Activated CD8-positive, alpha-beta T cell treated with anti-CD3 and anti-CD28 coated beads, Interleukin-2, amount 10 ng/mL, durations not matched to agents 7 days and 5 days (primary cell): ENCODE results near the gene CD163. TPM values are rescaled to one million over a fixed set of nuclear protein-coding genes. Genes with fewer than 3 reads are reported as not detected.

Experiments used
- ATAC-seq: fragments of 150-1000 bp; cut with Tn5 transposase; one replicate; pipeline ENCODE4 v1.10.0; 2021; ENCODE audit warnings: moderate library complexity
- CTCF ChIA-PET: fragments of 350-600 bp; sonication (Branson Sonifier 250); formaldehyde crosslinking; loops from one replicate; lab custom pipeline; 2021; ENCODE audit warnings: antibody characterized with exemption; lab: Charles Lee
- POLR2A ChIA-PET: fragments of 350-600 bp; sonication (Branson Sonifier 250); formaldehyde crosslinking; loops from one replicate; lab custom pipeline; 2021; ENCODE audit warnings: antibody characterized with exemption; lab: Charles Lee
- DNase-seq: peaks from one replicate; pipeline ENCODE4 v3.0.0-alpha.2; 2020
- H3K27ac Mint-ChIP-seq: one replicate; pipeline ENCODE4 v1.8.0; 2021; ENCODE audit warnings: mild to moderate bottlenecking, mixed read lengths
- H3K27me3 Mint-ChIP-seq: one replicate; pipeline ENCODE4 v1.8.0; 2021; ENCODE audit warnings: low read depth, mixed read lengths
- H3K36me3 Mint-ChIP-seq: one replicate; pipeline ENCODE4 v1.8.0; 2021; ENCODE audit warnings: low read depth, mixed read lengths
- H3K4me1 Mint-ChIP-seq: one replicate; pipeline ENCODE4 v1.8.0; 2021; ENCODE audit warnings: low read depth, mixed read lengths
- H3K4me3 Mint-ChIP-seq: one replicate; pipeline ENCODE4 v1.8.0; 2021; ENCODE audit warnings: mild to moderate bottlenecking, mixed read lengths
- H3K9me3 Mint-ChIP-seq: one replicate; pipeline ENCODE4 v1.8.0; 2022; ENCODE audit warnings: mixed read lengths; ENCODE audit not compliant: insufficient read depth
- total RNA-seq, 2 experiments: library from RNA; stranded (reverse); gene quantifications; one replicate each; pipeline ENCODE4 v1.2.3, GENCODE V29; 2021

Gene CD163
- total RNA-seq, 2 experiments from 2014 or later: not detected

- POLR2A ChIA-PET: no interaction called here
- CTCF ChIA-PET: no interaction called here
Observed at GRCh38 chr12:7495136-7495535, 8.4 kb downstream of the CD163 start.

GRCh38 chr12:7493006-7493405 is 10.6 kb downstream of the CD163 start:
- no peaks in the 10 kb centered on the region for H3K9me3 Mint-ChIP-seq
- ChIA-PET POLR2A (no interaction called here), CTCF (no interaction called here)
- no peak overlapping the region for H3K27ac Mint-ChIP-seq
- H3K4me1 Mint-ChIP-seq: no peaks in the 10 kb centered on the region
- ATAC-seq: no peak
- H3K27me3 Mint-ChIP-seq: peaks cover 22% of the 10 kb centered on the region
- no peak overlapping the region for H3K4me3 Mint-ChIP-seq
- H3K36me3 Mint-ChIP-seq: no peaks in the 10 kb centered on the region
- DNase-seq: no peak

More at GRCh38 chr12:7495136-7495535, 8.4 kb downstream of the CD163 start:
- ATAC-seq: no peak
- H3K36me3 Mint-ChIP-seq: no peaks in the 10 kb centered on the region
- H3K27me3 Mint-ChIP-seq: peaks cover 29% of the 10 kb centered on the region
- no peak overlapping the region for H3K4me3 Mint-ChIP-seq
- H3K4me1 Mint-ChIP-seq: no peaks in the 10 kb centered on the region
- no peaks in the 10 kb centered on the region for H3K9me3 Mint-ChIP-seq
- no peak overlapping the region for H3K27ac Mint-ChIP-seq
- DNase-seq: no peak

- DNase-seq (no peak), ATAC-seq (no peak)
- no peaks in the 10 kb centered on the region for H3K36me3 Mint-ChIP-seq
- no peaks in the 10 kb centered on the region for H3K4me1 Mint-ChIP-seq
- ChIA-PET POLR2A (no interaction called here), CTCF (no interaction called here)
- no peak overlapping the region for H3K27ac Mint-ChIP-seq
- no peaks in the 10 kb centered on the region for H3K9me3 Mint-ChIP-seq
- H3K4me3 Mint-ChIP-seq: no peak overlapping the region
- peaks cover 6% of the 10 kb centered on the region for H3K27me3 Mint-ChIP-seq
Observed at GRCh38 chr12:7486512-7486911, 17.1 kb downstream of the CD163 start.

DNA sequence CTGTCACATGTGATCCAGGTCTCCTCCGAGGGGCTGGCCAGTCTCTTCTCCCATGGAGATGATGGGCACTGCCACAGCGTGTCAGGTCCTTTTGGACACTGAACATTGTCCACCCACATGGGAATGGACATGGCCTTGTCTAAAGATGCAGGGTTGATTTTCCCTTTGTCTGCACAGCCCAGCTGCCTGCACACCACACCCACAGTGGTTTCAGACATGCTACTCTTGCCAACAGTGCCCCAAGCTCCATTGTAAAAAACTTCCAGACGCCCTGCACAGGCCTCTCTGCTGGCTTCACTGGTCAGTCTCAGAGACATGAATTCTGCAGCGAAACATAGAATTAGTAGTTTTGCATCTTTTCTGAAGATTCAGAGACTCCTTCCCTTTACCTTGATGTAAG is 18.5 kb downstream of the CD163 start:
- H3K4me1 Mint-ChIP-seq: no peaks in the 10 kb centered on the region
- no peaks in the 10 kb centered on the region for H3K9me3 Mint-ChIP-seq
- no peak overlapping the region for H3K27ac Mint-ChIP-seq
- H3K36me3 Mint-ChIP-seq: no peaks in the 10 kb centered on the region
- no peak overlapping the region for H3K4me3 Mint-ChIP-seq
- ATAC-seq (no peak), DNase-seq (no peak)
- H3K27me3 Mint-ChIP-seq: peaks cover 3% of the 10 kb centered on the region
- ChIA-PET POLR2A (no interaction called here), CTCF (no interaction called here)

DNA sequence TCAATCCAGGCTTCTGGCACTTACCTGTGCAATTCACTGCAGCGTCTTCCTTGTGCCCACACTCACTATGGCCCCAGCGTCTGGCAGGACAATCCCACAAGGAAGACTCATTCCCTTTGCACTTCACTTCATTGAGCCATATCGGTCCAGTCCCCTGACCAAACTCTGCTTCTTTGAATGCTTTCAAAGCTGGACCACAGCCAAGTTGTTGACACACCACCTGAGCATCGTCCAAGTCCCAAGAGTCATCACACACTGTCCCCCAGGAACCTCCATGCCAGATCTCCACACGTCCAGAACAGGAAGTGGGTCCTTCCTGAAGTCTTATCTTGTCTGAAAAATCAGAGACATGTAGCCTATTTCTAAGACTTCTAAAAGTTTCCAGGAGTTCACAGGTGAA is 20.2 kb downstream of the CD163 start:
- ChIA-PET CTCF (no interaction called here), POLR2A (no interaction called here)
- ATAC-seq: no peak
- no peak for DNase-seq
- H3K27me3 Mint-ChIP-seq: peaks cover 3% of the 10 kb centered on the region
- no peak overlapping the region for H3K4me3 Mint-ChIP-seq
- H3K4me1 Mint-ChIP-seq: no peaks in the 10 kb centered on the region
- no peak overlapping the region for H3K27ac Mint-ChIP-seq
- H3K9me3 Mint-ChIP-seq: no peaks in the 10 kb centered on the region
- no peaks in the 10 kb centered on the region for H3K36me3 Mint-ChIP-seq

DNA sequence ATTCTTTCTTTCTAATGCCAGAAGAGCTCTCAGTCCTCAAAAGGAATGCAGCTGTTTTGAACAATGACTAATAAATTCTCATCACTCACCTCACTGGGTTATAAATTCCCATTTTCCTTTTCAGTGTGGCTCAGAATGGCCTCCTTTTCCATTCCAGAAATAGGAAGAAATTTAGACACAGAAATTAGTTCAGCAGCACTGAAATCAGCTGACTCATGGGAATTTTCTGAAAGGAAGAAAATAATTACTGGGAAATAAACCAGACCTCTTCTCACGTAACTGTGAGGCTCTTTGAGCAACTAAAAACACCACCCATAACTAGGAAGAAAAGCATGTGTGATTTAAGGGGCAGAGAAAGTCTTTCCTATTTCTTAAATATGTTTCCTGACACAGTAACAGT is 23.8 kb downstream of the CD163 start:
- ATAC-seq: no peak
- no peak overlapping the region for H3K27ac Mint-ChIP-seq

GRCh38 chr12:7472060-7472459 is 31.5 kb downstream of the CD163 start:
- no peak for DNase-seq
- POLR2A ChIA-PET: no interaction called here
- H3K27me3 Mint-ChIP-seq: peaks cover 8% of the 10 kb centered on the region

More for the DNA sequence above, 23.8 kb downstream of the CD163 start:
- Mint-ChIP-seq H3K4me1 (no peaks in the 10 kb centered on the region), H3K9me3 (no peaks in the 10 kb centered on the region), H3K36me3 (no peaks in the 10 kb centered on the region), H3K27me3 (peaks cover 5% of the 10 kb centered on the region), H3K4me3 (no peak overlapping the region)
- CTCF ChIA-PET: no interaction called here
- DNase-seq: no peak
- POLR2A ChIA-PET: no interaction called here

DNA sequence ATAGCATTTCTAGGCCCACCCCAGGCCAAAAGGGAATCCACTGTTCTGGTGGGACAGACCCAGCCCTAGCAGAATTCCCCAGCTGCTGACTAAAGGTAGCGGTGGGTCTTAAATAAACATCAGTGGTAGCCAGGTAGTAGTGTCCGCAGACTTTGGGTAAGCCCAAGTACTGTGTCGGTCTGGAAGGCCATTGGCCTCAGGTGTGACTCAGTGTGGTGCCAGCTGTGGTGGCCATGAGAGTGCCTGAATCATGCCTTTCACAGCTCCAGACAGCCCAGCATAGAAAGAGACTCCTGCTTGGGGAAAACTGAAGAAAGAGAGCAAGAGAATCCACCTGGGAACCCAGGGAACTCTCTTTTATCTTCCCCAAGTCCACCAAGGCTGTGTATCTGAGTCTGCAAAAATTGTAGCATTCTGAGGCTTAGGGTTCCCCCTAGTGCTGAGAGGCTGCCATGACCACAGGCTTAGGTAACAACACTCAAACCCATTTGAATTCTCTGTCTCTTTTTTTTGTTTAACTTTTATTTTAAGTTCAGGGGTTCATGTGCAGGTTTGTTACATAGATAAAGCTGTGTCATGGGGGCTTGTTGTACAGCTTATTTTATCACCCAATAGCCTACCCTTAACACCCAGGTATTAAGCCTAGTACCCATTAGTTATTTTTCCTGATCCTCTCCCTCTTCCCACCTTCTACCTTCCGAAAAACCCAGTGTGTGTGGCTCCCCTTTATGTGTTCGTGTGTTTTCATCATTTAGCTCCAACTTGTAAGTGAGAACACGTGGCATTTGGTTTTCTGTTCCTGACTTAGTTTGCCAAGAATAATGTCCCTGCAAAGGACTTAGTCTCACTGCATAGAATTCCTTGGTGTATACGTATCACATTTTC is 43.0 kb downstream of the CD163 start:
- CTCF ChIA-PET: interaction anchor here (1.0 to 2.9 kb wide), 5 partner anchors 33 to 239 kb away, joined by 3 to 14 read pairs (median 3); no protein-coding TSS in a partner anchor
- POLR2A ChIA-PET: no interaction called here
- Mint-ChIP-seq H3K27ac (no peak overlapping the region), H3K36me3 (no peaks in the 10 kb centered on the region), H3K9me3 (no peaks in the 10 kb centered on the region), H3K27me3 (peaks cover 10% of the 10 kb centered on the region), H3K4me1 (no peaks in the 10 kb centered on the region), H3K4me3 (no peak overlapping the region)
- peak; percentile 60 for ATAC-seq
- peak; percentile 54 for DNase-seq

More at GRCh38 chr12:7472060-7472459, 31.5 kb downstream of the CD163 start:
- Mint-ChIP-seq H3K36me3 (no peaks in the 10 kb centered on the region), H3K4me3 (no peak overlapping the region), H3K27ac (no peak overlapping the region), H3K9me3 (no peaks in the 10 kb centered on the region), H3K4me1 (no peaks in the 10 kb centered on the region)
- CTCF ChIA-PET: no interaction called here
- no peak for ATAC-seq

DNA sequence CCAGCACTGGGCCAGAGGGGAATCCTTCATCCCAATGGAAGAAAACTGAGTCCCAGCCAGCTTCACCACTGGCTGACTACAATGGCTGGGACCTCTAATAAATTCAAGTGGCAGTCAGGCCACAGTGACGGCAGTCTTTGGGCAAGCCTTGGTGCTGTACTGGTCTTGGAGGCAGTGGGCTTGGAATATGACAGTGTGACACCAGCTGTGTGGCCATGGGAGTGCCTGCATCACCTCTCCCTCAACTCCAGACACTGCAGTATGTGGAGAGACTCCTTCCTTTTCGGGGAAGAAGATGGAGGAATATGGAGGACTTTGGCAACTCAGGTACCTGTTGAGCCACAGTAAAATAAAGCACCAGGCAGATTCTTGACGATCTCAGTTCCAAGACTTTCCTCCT is 43.6 kb downstream of the CD163 start:
- no peak overlapping the region for H3K4me3 Mint-ChIP-seq
- ChIA-PET POLR2A (no interaction called here), CTCF (interaction anchor here (1.0 to 2.9 kb wide), 4 partner anchors 32 to 239 kb away, joined by 3 to 14 read pairs (median 4); no protein-coding TSS in a partner anchor)
- H3K4me1 Mint-ChIP-seq: no peaks in the 10 kb centered on the region
- ATAC-seq: no peak
- H3K27ac Mint-ChIP-seq: no peak overlapping the region
- peaks cover 9% of the 10 kb centered on the region for H3K27me3 Mint-ChIP-seq
- DNase-seq: no peak
- no peaks in the 10 kb centered on the region for H3K9me3 Mint-ChIP-seq
- no peaks in the 10 kb centered on the region for H3K36me3 Mint-ChIP-seq

- Mint-ChIP-seq H3K9me3 (no peaks in the 10 kb centered on the region), H3K36me3 (no peaks in the 10 kb centered on the region), H3K27ac (no peak overlapping the region), H3K4me1 (no peaks in the 10 kb centered on the region), H3K4me3 (no peak overlapping the region), H3K27me3 (peaks cover 4% of the 10 kb centered on the region)
- DNase-seq (no peak), ATAC-seq (no peak)
- ChIA-PET POLR2A (no interaction called here), CTCF (no interaction called here)
Observed at GRCh38 chr12:7451756-7452155, 51.8 kb downstream of the CD163 start.

- CTCF ChIA-PET: no interaction called here
- Mint-ChIP-seq H3K27me3 (peaks cover 9% of the 10 kb centered on the region), H3K9me3 (no peaks in the 10 kb centered on the region), H3K4me1 (no peaks in the 10 kb centered on the region), H3K4me3 (no peak overlapping the region), H3K27ac (no peak overlapping the region), H3K36me3 (no peaks in the 10 kb centered on the region)
- DNase-seq (no peak), ATAC-seq (no peak)
- POLR2A ChIA-PET: no interaction called here
Observed at GRCh38 chr12:7450667-7451066, 52.9 kb downstream of the CD163 start.

DNA sequence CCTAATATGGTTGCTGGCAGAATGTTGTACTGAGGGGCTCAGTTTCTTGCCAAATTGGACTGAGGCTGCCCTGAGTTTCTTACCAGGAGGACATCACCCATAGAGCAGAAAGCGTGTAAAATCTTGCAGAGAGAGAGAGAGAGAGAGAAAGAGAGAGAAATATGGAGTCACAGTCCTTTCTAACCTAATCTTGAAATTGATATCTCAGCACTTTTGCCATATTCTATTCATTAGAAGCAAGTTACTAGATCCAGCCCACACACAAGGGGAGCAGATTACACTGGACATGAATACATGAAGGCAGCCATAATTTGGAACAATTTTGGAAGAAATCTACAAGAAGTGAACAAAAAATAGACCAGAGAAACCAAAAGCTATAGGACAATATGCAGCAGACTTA is 55.5 kb downstream of the CD163 start:
- CTCF ChIA-PET: no interaction called here
- Mint-ChIP-seq H3K9me3 (no peaks in the 10 kb centered on the region), H3K27ac (no peak overlapping the region), H3K4me3 (no peak overlapping the region), H3K27me3 (peaks cover 11% of the 10 kb centered on the region), H3K4me1 (no peaks in the 10 kb centered on the region), H3K36me3 (no peaks in the 10 kb centered on the region)
- DNase-seq: no peak
- POLR2A ChIA-PET: no interaction called here
- ATAC-seq: no peak
